Activated CD4-positive, alpha-beta T cell treated with anti-CD3 and anti-CD28 coated beads, Interleukin-2, amount 50 U/mL, for 4 hours (primary cell): Measurements from ENCODE around the gene MCAM.

Experiments used
- DNase-seq, 2 experiments: peaks; one replicate each; pipeline ENCODE4 v3.0.0-alpha.2; 2020

MCAM gene

GRCh38 chr11:119329320-119329719, 12.4 kb upstream of the MCAM start:
- DNase-seq, result no peak

DNA sequence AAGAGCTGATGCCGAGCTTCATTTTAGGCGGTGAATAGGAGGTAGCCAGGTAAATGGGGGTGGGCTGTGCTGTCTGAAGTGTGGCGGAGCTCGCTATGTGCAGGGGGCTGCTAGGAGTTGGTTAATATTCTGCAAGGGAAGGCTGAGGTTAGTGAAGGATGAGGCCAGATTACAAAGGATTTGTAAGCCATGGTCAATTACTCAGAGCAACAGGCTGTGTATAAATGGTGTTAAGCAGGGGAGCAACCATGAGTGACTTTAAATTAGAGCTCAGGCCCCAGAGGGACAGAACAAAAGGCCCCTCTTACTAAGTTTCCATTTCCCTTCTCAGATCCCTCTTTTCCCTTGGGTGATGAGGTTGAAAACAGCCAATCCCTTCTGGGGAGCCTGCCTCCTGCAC, 7.3 kb upstream of the MCAM start:
- no peak for DNase-seq

GRCh38 chr11:119323532-119324033, 6.7 kb upstream of the MCAM start:
- peak; percentile 77 to 84 for DNase-seq

GRCh38 chr11:119322921-119323531, 6.1 kb upstream of the MCAM start:
- no peak for DNase-seq

DNA sequence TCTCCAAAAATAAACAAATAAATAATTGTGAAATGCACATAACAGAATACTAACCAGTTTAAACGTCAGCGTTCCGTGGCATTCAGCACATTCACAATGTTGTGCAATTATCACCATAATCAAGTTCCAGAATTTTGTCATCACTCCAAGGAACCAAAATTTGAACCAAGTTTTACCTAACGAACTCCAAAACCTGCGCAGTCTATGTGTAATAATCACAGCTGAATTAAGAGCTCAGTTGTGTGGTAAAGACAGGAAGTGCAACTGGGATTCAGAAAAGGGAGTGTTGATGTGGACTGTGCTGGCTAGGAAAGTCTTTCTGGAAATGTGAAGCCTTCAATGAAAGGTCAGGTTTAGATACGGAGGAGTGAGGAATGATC, 5.4 kb upstream of the MCAM start:
- DNase-seq, result no peak

DNA sequence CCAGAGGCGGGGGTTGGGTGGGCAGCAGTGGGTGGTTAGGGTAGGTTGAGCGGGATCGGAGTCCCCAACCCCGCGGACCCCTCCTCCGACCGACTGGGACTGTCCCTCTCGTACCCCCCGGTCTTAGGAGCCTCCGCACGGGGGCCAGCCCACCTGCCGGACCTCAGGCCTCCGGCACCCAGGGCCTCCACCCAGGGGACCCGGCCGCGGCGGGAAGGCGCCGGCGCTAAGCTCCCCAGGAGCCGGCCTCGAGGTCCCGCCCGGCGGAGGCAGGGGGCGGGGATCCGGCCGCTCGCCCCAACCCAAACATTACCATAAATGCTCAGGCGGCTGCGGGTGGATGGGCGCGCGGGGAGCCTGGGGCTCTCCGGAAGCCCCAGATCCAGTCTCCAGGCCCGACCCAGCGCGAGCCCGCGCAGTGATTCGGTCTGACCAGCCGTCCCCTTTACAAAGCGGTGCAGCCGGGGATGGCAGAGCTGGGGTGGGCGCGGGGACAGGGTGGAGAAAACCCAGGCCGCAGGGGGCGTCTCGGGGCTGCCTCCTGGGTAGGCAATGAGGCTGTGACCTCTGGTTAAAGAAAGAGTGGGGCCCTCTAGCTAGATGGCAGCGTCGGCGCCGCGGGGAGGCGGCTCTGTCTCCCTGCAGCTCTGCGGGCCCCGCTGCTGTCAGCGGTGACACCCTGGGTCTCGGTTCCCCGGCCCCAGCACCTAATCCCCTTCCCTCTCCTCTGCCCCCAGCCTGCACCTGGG, 4.0 kb upstream of the MCAM start:
- no peak for DNase-seq

DNA sequence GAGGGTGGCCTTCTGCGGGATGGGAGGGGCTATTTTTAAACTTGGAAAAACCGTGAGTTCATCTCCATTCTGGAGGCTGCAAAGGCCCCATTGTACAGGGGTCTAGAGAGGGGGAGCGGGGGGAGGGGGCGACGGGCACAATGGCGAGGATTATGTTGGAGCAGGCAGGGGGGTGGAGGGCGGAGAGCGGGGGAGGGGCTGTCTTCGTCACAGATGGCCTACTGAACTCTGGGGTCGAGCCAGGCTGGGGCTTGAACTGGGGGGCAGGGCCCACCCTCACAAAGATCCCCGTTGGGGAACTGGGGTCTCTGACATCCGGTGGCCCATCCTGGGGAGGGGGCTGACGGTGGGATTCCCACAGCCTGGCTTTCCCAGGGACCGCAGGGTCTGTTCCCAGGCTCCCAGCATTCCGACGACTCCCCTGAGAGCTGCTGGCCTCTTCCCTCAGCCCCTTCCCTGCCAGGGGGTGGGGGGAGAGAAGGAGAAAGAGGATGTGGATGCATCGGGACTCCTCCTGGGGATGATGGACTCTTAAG, 3.4 kb upstream of the MCAM start:
- no peak for DNase-seq

- DNase-seq, result no peak
Measured at GRCh38 chr11:119319700-119320239, 2.8 kb upstream of the MCAM start.

DNA sequence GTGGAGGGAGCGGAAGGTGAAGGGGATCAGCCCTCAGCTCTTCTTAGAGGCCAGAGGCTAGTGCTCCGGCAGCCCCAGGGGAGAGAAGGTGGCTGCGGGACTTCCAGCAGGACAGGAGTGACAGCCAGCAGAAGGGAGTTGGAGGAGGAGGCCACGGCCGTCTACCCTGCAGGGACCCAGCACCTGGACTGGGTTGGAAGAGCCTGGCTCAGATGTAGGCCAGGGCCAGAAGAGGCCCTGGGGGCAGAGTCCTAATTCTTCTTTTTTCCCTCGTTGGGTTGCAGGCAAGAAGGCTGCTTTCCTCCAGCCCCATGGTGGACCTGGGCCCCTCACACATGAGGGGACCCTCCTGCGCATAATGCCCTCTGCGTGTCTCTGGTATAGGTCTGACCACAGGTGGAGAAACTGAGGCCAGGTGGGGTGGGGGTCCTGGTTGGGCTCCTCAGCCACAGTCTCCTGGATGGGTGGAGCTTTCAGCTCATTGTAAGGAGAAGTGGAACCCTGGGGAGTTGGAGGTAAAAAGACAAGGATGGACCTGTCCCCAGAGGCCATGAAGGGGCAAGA, 2.3 kb upstream of the MCAM start:
- DNase-seq, result no peak

- DNase-seq, result no peak
Measured at GRCh38 chr11:119318240-119319135, 1.6 kb upstream of the MCAM start.

DNA sequence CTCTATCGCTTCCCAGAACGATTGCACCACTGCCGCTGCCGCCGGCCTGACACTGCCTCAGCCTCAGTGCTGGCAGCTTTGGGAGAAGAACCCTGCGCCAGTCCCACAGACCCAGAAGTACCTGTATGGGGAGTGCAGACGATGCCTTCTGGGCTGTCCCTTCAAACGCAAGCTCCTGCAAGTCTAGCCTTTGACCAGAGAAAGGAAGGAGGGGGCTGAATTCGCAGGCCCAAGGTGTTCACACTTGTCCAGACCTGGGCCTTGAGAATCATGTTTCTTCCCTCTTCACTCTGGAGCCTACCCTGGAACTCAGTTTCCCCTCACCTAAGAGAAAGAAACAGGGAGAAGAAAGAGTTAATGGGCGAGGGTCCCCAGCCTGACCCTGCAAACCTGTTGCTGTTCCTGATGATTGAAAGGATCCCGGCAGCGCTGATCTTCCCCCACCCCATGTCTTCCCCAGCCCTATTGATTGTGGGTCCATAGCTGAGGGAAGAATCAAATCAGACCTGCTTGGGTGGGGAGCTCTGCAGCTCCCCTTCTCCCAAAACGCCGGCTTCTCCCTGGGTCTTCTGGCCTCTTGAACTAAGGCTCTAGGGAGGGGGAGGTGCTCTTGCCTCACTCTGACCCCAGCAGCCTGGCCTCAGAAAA, 786 bp upstream of the MCAM start:
- no peak for DNase-seq

GRCh38 chr11:119316016-119316728, 758 bp downstream of the MCAM start:
- no peak for DNase-seq

GRCh38 chr11:119315131-119316015, 1.6 kb downstream of the MCAM start:
- peak; percentile 52 to 53 for DNase-seq

- no peak for DNase-seq
Measured at GRCh38 chr11:119314726-119315125, 2.2 kb downstream of the MCAM start.

DNA sequence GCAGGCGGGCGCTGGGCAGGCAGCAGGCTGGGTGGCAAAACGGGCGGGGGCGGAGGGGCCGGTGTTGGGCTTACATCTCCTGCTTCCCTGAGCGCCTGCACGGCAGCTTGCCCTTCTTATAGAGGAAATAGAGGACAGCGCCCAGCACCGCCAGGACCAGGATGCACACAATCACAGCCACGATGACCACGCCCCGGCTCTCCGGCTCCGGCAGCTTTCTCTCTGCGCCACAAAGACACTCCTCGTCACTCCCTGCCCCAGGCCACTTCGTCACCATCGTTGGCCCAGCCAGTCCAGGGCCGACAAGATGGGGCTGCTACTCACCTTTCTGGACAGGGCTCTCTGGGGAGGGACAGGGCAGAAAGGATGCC, 6.3 kb downstream of the MCAM start:
- DNase-seq, result no peak

- DNase-seq, result no peak
Measured at GRCh38 chr11:119309953-119310681, 6.8 kb downstream of the MCAM start.

GRCh38 chr11:119309411-119309810, 7.5 kb downstream of the MCAM start:
- DNase-seq, result no peak

GRCh38 chr11:119307974-119308373, 9.0 kb downstream of the MCAM start:
- no peak for DNase-seq

- no peak for DNase-seq
Measured at GRCh38 chr11:119307219-119307618, 9.7 kb downstream of the MCAM start.
